GM18858 (cell line): ENCODE results near the gene GNAS-AS1.

Experiments used
- ATAC-seq: cut with Tn5 transposase; IDR thresholded peaks from one replicate; pipeline ENCODE4 v1.9.1; 2021; ENCODE audit not compliant: unreplicated experiment

The GNAS-AS1 gene

DNA sequence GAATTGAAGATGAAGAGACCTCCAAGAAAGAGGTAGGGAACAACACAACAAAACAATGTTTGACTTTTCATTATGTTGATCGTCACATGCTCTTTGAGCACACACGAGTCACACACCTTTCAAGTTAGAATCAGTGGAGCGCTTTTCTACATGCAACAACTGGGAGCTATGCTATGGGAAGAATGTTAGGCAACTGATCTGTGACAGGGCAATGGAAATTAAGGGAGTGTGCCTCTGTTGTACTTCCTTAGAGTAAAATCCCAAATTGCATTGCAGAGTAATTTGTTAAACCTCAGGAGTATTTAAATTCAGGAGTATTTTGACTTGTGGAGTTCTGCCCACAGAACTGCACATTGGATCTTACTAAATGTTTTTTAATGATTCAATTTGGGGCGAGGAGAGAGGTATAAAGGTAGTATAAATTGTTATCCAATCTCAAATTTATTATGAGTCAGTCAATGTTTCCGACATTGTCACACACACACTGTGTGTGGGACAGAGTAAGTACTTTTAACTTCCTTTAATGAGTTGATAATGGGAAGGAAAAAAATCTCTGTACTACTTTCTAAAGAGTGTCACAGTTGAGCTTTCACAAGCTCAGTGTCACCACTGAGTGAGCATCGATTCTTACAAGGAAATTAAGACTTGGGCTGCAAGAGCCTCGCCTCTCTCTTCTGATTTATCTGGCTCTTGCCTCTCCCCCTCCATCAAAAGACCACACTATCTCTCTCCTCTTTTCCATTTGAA is 12.5 kb upstream of the GNAS-AS1 start:
- no peak for ATAC-seq

DNA sequence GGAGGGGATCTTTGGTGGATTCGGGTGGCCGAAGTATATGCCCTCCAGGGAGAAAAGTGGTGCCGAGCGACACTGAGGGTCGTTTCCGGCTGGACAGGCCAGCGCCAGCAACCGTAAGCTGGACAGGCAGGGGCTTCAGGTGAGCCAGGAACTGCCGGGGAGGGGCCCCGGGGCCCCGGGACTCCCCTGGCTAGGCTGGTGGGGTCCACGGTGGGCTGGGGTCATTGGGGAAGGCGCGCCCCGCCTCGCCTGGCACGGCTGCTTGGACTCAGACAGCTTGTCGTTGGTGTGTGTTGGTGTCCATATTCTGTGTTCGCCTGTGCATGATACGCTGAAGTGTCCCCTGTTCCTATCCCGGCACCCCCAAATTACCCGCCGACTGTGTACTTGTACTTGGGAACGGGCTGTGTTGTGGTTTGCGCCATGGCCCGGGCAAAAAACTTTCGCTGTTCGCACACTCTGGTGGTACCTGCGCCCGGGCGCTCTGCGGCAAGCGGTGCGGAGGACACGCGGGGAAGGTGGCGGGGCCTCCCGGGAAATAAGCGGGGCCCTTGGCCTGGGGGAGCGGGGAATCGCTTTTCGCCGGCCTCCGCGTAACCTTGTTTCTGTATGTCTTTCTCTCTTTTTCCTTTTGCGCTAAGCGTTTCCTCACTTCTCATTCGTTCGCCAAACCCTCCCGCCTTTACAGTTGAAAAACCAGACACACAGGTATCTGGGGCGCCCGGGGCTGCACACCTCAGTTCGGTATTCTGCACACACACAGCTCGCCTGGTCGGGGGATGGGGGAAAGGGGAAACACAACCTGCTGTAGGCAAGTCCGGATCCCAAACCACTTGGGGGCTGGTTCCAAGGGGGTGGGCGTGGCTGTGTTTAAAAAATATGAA is 5.0 kb upstream of the GNAS-AS1 start:
- no peak for ATAC-seq

DNA sequence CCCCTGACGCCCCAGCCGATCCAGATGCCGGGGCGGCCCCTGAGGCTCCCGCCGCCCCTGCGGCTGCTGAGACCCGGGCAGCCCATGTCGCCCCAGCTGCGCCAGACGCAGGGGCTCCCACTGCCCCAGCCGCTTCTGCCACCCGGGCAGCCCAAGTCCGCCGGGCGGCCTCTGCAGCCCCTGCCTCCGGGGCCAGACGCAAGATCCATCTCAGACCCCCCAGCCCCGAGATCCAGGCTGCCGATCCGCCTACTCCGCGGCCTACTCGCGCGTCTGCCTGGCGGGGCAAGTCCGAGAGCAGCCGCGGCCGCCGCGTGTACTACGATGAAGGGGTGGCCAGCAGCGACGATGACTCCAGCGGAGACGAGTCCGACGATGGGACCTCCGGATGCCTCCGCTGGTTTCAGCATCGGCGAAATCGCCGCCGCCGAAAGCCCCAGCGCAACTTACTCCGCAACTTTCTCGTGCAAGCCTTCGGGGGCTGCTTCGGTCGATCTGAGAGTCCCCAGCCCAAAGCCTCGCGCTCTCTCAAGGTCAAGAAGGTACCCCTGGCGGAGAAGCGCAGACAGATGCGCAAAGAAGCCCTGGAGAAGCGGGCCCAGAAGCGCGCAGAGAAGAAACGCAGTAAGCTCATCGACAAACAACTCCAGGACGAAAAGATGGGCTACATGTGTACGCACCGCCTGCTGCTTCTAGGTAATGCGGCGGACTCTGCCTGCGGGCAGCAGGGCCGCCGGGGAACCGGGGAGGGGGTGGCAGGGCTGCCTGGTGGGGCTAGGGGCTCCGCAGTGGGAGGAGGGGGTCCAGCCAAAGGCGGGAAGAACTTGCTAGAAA is 4.2 kb upstream of the GNAS-AS1 start:
- ATAC-seq: no peak

DNA sequence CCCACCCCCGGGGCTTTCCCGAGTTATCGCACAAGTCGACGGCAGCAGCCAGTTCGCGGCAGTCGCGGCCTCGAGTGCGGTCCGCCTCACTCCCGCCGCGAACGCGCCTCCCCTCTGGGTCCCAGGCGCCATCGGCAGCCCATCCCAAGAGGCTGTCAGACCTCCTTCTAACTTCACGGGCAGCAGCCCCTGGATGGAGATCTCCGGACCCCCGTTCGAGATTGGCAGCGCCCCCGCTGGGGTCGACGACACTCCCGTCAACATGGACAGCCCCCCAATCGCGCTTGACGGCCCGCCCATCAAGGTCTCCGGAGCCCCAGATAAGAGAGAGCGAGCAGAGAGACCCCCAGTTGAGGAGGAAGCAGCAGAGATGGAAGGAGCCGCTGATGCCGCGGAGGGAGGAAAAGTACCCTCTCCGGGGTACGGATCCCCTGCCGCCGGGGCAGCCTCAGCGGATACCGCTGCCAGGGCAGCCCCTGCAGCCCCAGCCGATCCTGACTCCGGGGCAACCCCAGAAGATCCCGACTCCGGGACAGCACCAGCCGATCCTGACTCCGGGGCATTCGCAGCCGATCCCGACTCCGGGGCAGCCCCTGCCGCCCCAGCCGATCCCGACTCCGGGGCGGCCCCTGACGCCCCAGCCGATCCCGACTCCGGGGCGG is 3.4 kb upstream of the GNAS-AS1 start:
- no peak for ATAC-seq

DNA sequence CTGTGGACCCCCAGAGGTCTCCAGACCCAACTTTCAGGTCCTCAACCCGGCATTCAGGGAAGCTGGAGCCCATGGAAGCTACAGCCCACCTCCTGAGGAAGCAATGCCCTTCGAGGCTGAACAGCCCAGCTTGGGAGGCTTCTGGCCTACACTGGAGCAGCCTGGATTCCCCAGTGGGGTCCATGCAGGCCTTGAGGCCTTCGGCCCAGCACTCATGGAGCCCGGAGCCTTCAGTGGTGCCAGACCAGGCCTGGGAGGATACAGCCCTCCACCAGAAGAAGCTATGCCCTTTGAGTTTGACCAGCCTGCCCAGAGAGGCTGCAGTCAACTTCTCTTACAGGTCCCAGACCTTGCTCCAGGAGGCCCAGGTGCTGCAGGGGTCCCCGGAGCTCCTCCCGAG is 2.8 kb upstream of the GNAS-AS1 start:
- ATAC-seq: no peak

DNA sequence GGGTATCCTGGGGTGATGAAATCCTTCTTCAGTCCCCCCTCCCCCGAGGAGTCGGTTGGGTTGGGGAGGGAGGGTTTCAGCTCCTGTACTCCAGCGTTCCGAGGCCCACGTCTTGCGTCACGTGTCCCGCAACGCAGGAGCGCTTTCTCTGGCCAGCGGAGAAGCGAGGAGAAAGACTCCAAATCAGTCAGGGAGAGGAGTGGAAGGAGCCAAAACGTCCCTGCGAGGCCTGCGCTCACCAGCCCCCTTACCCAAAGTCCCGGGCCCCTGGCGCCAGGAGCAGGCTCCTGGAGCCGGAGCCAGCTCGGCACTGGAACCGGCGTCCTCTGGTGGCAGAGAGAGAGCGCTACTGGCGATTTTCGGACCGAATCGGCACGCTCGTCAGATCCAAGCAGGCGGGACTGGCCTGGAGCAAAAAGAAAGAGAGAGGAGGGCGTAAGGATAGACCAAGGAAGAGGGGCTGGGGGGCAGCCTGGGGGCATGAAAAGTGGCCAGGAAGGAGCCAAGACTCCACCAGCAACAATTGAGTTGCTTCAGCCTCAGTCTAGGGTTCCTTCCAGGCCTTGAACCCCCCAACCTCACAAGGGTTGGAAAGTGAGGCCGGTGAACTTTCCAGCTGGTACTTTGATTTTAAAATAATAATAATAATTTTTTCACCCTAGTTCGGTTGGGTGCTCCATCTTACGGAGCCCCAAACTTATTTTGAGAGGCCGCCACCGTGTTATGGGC is 2.0 kb upstream of the GNAS-AS1 start, which contains the start of gene GNAS:
Gene GNAS, plus strand, starts transcription at position 174 of the 729 bp plus-strand sequence.
- no peak for ATAC-seq

DNA sequence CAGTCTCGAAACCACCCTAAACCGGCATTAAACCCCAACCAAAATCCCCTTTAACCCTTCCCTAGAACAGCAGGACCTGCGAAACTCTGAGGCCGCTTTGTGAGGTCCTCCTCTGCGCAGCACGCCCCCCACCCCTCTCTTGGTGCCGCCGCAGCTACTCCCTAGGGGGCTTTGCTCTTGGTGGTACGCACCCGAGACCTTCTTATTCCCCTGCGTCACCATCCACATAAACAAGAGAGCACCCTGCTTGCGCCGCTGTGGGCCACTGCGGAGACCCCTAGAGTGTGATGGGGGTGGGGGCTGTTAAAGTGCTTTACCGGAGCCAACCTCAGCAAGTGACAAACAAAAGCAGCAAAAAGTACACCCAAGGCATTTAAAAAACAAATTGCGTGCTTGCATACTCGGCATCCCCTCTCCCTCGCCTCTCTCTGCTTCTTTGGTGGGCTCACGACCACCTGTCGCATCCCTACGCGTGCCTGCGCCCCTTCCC is 1.3 kb upstream of the GNAS-AS1 start:
- ATAC-seq: no peak

DNA sequence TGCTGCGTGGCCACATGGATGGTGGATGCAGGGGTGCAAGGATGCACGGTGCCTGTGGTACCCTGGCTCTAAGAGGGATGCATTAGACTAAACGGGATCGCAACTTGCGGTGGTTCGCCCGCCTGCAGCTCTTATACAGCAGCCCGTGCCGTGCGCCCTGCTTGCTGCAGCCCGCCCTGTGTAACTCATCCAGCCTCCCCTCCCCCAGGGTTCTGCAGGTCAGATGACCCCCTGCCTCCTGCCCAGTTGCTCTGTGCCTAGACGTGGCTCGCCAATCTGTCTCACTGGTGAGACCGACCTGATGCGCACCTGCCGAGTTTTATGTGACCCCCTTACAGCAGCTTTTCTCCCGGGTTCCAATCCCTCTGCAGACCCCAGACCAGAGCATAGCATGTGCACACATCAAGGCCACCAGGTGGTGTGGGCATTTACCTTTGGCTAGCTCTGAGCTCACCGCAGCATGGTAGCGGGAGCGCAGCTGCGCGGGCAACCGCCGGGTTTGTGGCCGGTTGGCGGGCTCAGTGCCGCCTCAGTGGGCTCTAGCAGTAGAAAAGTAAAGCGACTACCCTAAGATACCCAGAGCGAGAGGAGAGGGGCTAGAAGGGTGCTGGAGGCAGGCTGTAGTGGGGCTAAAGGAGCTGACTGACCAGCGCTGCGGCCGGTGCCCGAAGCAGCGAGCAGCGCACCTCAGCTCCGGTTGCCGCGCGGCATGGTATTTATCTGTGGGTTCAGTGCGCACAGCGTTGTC is 693 bp upstream of the GNAS-AS1 start:
- ATAC-seq: no peak

DNA sequence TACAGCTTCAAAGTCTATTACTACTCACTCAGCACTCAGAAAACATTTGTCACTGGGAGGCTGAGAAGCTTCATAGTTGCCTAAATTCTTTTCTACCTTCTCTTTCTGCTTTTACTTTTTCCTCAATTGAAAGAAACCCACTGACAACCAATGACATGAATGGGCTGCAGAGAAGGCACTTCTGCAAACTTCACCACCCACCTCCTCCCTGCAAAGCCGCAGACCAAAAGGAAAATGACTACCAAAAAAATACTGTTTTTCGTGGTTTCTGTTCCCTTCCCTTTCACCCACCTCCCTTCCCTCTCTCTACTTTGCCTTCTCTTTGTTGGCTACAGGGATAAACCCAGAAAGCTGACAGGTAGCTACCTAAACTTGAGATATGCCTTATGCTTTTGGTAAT is 3.2 kb downstream of the GNAS-AS1 start:
- no peak for ATAC-seq

DNA sequence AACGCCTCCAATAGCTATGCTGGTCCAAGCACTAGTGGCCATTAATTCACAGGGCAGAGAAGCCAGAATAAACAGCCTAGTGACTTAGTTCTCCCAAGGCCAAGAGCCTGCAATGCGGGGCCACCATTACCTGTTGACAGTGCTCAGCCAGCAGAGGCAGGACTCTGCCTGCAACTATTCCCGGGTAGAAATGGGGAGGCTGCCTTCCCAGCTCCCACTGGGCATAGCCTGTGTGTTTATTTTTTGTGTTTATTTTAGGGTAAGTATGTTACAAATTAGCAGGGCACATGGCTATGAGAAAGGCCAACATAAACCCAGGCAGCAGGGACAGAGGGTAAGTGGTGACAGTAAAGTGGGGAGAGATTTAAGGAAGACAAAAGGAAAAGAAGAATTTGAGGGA is 5.0 kb downstream of the GNAS-AS1 start:
- no peak for ATAC-seq

DNA sequence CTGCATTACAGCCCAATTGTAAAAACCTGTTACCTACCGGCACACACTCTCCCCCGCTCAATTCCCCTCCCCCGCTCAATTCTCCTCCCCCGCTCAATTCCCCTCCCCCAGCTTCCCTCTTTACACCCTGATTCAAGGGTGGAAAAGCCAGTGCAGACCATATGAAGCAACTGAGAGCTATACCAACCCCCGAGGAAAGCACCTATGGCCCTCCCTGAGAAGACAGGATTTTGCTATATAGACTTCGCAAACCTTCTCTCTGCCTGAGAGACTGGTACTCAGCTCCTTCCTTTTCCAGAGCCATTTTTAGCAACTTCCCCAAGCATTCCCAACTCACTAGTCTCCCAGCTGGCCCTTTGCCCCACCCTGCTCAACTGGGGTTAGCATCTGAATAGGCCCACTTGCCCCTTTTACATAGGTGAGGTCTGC is 7.6 kb downstream of the GNAS-AS1 start:
- no peak for ATAC-seq

DNA sequence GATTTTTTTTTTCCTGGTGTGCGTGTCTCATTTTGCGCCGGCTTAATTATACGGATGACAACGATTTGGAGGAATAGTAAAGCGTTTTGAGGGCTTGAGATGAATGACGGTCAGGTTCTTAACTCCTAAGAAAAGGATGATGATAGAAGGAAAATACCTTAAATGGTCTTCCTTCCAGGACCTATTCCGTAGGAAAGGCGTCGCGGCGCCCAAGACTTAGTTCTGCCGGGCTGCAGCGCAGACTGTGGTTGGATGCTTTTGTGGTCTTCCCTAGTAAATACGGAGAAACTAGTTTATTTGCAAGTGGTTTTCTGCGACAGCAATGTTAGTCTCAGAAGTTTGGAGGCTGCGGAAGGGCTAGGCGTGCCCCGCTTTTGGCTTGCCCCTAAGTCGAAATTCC is 8.4 kb downstream of the GNAS-AS1 start:
- no peak for ATAC-seq

DNA sequence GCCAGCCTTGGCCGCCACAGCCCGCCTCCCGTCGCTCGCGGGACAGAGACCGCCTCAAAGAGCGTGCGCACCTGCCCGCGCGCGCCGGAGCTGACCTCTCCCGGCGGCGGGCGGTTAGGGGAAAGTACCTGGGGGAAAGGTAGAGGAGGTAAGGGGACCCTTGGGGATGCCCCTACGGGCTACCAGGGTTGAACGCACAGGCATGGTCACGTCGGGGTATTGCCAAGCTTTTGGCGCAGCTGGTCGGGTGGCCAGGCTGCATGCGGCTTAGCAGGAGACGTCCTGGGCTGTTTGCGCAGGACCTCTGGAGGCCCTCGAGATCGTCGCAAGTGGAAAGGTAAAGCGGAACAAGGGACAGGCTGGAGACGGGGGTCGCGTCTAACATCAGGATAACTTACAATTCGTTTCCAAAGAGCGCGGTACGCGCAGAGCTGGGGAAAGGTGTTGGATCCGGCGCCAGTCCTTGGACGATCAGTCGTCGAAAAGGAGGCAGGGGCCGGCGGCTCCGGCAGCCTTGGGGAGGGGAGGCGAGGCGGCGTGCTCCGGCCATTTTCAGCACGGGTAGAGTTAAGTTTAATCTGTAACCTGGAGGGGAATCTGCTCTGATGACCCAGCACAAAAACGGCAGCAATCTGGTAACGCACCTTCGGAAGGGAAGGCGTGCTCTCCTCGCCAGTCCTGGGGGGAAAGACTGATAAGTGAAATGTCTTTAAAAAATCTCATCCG is 9.0 kb downstream of the GNAS-AS1 start:
- no peak for ATAC-seq

DNA sequence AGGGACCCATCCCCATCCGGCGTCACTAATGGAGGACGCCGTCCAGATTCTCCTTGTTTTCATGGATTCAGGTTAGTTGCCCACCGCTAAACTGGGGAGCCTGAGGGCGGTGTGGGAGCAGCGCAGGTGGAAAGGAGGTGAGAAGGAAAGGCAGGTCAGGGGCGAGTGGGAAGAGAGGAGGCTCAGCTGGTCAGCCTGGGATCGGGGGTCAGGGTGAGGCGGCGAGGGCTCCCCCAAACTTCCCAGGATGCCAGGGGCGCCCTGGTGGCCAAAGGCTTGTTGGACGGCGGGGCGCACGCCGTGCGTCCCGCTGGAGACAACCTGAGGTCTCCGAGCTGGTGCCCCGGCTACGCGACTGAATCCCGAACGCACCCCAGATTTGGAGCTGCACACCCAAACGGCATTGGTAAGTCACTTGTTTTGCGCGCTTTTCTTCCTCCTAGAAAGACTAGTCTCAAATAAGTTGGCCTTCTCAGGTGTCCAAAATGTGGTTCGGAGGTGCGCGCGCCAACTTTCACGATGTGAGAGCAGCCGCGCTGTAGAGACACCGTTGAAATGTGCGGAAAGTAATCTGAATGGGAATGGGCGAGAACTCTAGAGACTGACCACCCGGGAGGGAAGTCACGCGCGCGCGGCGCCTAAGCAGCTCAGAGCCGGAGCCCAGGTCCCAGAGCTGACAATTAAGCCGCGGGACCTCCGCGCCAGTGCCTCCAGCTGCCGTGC is 9.7 kb downstream of the GNAS-AS1 start:
- no peak for ATAC-seq

DNA sequence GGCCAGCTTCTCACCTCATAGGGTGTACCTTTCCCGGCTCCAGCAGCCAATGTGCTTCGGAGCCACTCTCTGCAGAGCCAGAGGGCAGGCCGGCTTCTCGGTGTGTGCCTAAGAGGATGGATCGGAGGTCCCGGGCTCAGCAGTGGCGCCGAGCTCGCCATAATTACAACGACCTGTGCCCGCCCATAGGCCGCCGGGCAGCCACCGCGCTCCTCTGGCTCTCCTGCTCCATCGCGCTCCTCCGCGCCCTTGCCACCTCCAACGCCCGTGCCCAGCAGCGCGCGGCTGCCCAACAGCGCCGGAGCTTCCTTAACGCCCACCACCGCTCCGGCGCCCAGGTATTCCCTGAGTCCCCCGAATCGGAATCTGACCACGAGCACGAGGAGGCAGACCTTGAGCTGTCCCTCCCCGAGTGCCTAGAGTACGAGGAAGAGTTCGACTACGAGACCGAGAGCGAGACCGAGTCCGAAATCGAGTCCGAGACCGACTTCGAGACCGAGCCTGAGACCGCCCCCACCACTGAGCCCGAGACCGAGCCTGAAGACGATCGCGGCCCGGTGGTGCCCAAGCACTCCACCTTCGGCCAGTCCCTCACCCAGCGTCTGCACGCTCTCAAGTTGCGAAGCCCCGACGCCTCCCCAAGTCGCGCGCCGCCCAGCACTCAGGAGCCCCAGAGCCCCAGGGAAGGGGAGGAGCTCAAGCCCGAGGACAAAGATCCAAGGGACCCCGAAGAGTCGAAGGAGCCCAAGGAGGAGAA is 10.5 kb downstream of the GNAS-AS1 start:
- no peak for ATAC-seq

DNA sequence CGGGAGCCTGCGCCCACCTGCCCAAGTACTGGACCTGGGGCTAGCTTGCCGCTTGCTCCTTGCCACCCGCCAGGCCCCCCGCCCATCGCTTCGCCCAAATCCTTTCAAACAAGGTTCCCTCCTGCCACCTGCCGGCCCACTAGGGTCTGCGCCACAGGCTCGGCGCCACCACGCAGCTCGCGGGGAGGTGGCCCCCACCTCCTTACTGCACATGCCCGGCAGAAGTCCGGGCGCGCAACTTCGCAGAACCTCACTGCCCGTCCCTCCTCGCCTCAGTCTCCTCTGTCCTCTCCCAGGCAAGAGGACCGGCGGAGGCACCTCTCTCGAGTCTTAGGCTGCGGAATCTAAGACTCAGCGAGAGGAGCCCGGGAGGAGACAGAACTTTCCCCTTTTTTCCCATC is 11.2 kb downstream of the GNAS-AS1 start:
- ATAC-seq: no peak

DNA sequence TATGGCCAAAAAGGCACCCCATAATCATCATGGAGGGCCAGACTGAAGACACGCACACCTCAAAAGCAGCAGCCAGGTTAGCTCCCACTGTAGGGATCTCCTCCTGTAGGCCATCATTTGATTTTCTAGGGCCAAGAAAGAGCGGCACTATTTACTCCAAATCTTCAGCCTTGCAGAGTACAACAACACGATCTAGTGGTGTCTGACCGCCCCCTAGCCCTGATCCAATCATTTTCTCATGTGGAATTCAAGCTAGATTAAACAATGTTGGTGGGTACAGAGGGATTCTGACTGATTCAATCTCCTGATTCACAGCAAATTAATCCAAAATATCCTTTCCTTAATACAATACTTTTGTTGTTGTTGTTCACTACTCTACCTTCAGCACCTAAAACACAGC is 12.5 kb downstream of the GNAS-AS1 start:
- no peak for ATAC-seq
